T-cell (primary cell): ENCODE results near the gene EEFSEC. TPM values are rescaled to one million over a fixed set of nuclear protein-coding genes. Genes with fewer than 3 reads are reported as not detected.

Experiments
- ATAC-seq, 4 experiments: fragments of 200-7000 bp in 3 of 4; fragments of 150-1000 bp in 1 of 4; cut with Tn5 transposase; replicated peaks in 1 of 4; 1 replicate in 3 of 4; 2 replicates in 1 of 4; pipeline ENCODE4 v1.10.0; 2021; ENCODE audit warnings: moderate library complexity in 3 of 4, mild to moderate bottlenecking in 2 of 4, moderate number of reproducible peaks in 1 of 4
- CTCF ChIA-PET, 2 donors: fragments of 300-600 bp; sonication (Branson Sonifier 250); formaldehyde crosslinking; loops; one replicate each; lab custom pipeline; 2022; ENCODE audit warnings: antibody characterized with exemption in 2 of 2; lab: Charles Lee
- POLR2A ChIA-PET, 2 donors: fragments of 300-600 bp; sonication (Branson Sonifier 250); formaldehyde crosslinking; loops; one replicate each; lab custom pipeline; 2022; ENCODE audit warnings: antibody characterized with exemption in 2 of 2; lab: Charles Lee
- DNase-seq, 35 experiments: peaks; one replicate each; pipeline versions ENCODE4 v3.0.0 to v3.0.0-alpha.2; 2013 to 2023
- H3K27ac ChIP-seq: one replicate; pipeline ENCODE4 v1.5.1; 2013; ENCODE audit warnings: low read length
- H3K27me3 ChIP-seq, 2 experiments: replicated peaks in 1 of 2; 1 replicate in 1 of 2; 2 replicates in 1 of 2; pipeline versions ENCODE4 v1.6.1 to v1.7.0; 2013; ENCODE audit warnings: low read length in 1 of 2, mixed read lengths in 1 of 2; ENCODE audit not compliant: control insufficient read depth in 2 of 2, insufficient read depth in 2 of 2; ENCODE audit errors: extremely low read depth in 1 of 2
- H3K36me3 ChIP-seq, 2 donors: 1 replicate in 1 of 2; 2 replicates in 1 of 2; pipeline versions ENCODE4 v1.6.1 to v1.7.0; 2013; ENCODE audit warnings: low read length in 1 of 2; ENCODE audit not compliant: control insufficient read depth in 2 of 2, insufficient read depth in 1 of 2; ENCODE audit errors: extremely low read depth in 1 of 2
- H3K4me1 ChIP-seq, 2 experiments: 1 replicate in 1 of 2; 2 replicates in 1 of 2; pipeline versions ENCODE4 v1.6.1 to v1.7.0; 2013; ENCODE audit warnings: low read length in 2 of 2, mixed read lengths in 1 of 2; ENCODE audit not compliant: insufficient read depth in 2 of 2, control insufficient read depth in 1 of 2; ENCODE audit errors: extremely low read depth in 1 of 2
- H3K4me3 ChIP-seq, 2 donors: 1 replicate in 1 of 2; 2 replicates in 1 of 2; pipeline versions ENCODE4 v1.5.1 to v1.7.0; 2013; ENCODE audit warnings: mild to moderate bottlenecking in 2 of 2, low read length in 1 of 2, moderate library complexity in 1 of 2; ENCODE audit not compliant: control insufficient read depth in 1 of 2; ENCODE audit errors: extremely low read depth in 1 of 2
- H3K9me3 ChIP-seq: 2 replicates; pipeline ENCODE4 v1.7.0; 2013
- H3K27ac Mint-ChIP-seq, 2 donors: one replicate each; pipeline ENCODE4 v1.8.0; 2020 to 2021; ENCODE audit warnings: mild to moderate bottlenecking in 2 of 2, mixed read lengths in 2 of 2
- H3K27me3 Mint-ChIP-seq, 2 donors: one replicate each; pipeline ENCODE4 v1.8.0; 2021 to 2022; ENCODE audit warnings: mixed read lengths in 2 of 2
- H3K36me3 Mint-ChIP-seq: one replicate; pipeline ENCODE4 v1.8.0; 2021; ENCODE audit warnings: mixed read lengths
- H3K4me1 Mint-ChIP-seq, 3 donors: one replicate each; pipeline ENCODE4 v1.8.0; 2020 to 2022; ENCODE audit warnings: mixed read lengths in 3 of 3, mild to moderate bottlenecking in 1 of 3
- H3K4me3 Mint-ChIP-seq, 3 donors: one replicate each; pipeline ENCODE4 v1.8.0; 2020 to 2022; ENCODE audit warnings: mild to moderate bottlenecking in 3 of 3, mixed read lengths in 3 of 3, moderate library complexity in 3 of 3
- H3K9me3 Mint-ChIP-seq, 3 donors: one replicate each; pipeline ENCODE4 v1.8.0; 2020 to 2022; ENCODE audit warnings: mixed read lengths in 3 of 3
- WGBS: methylation state at CpG from one replicate; pipeline ENCODE4 v1.1.5; 2013; ENCODE audit warnings: missing lambda C conversion rate; ENCODE audit not compliant: insufficient coverage; 5-methylcytosine and 5-hydroxymethylcytosine counted together
- total RNA-seq, 35 experiments: library from RNA in 6 of 35; stranded (reverse) in 6 of 35; fragments of 120-200 nt in 1 of 35; gene quantifications; one replicate each; pipeline versions ENCODE4 v1.2.1 to v1.2.4 and lab custom pipeline; 2013 to 2026

EEFSEC gene
- total RNA-seq, 5 donors from 2014 or later (not counting 1 experiment from before 2014, with no cell fraction given), result 15.9 to 21.1 (median 19.1) TPM

DNA sequence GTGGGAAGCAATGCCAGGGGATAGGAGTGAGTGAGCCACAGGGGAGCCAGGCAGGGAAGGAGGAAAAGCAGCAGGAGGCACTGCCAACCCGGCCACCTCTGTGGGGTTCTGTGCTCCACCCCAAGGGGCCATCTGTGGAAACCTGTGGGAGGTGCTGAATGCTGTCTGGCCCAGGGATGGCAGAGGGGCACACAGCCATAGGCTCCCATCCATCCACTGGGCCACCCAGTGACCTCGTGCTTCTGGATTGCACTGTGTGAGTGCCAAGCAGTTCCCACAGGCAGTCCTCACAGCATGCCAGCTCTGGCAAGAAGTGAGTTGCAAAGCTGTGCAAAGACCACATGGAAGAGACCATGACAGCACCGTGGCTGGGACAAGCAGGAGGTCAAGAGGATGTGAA is 285.9 kb downstream of the EEFSEC start:
- no peaks in the 10 kb centered on the region for H3K4me1 ChIP-seq
- Mint-ChIP-seq H3K4me1 (no peaks in the 10 kb centered on the region), H3K9me3 (no peaks in the 10 kb centered on the region), H3K36me3 (no peaks in the 10 kb centered on the region), H3K27ac (no peak overlapping the region), H3K4me3 (no peak overlapping the region), H3K27me3 (peaks cover 20 to 28% of the 10 kb centered on the region in 2 donors)
- ATAC-seq, result no peak
- H3K27me3 ChIP-seq, result peaks cover 0 to 37% of the 10 kb centered on the region in 2 experiments
- H3K4me3 ChIP-seq, result no peak overlapping the region
- POLR2A ChIA-PET, result interaction anchor here in 1 of 2 donors (0.6 kb wide), 1 partner anchor 210 kb away, joined by 3 read pairs; no protein-coding TSS in a partner anchor
- no peak for DNase-seq
- H3K36me3 ChIP-seq, result no peaks in the 10 kb centered on the region
- CTCF ChIA-PET, result no interaction called here
- WGBS, result 73% methylated on average over 3 of the region's 3 CpGs
- no peaks in the 10 kb centered on the region for H3K9me3 ChIP-seq
- H3K27ac ChIP-seq, result no peak overlapping the region

DNA sequence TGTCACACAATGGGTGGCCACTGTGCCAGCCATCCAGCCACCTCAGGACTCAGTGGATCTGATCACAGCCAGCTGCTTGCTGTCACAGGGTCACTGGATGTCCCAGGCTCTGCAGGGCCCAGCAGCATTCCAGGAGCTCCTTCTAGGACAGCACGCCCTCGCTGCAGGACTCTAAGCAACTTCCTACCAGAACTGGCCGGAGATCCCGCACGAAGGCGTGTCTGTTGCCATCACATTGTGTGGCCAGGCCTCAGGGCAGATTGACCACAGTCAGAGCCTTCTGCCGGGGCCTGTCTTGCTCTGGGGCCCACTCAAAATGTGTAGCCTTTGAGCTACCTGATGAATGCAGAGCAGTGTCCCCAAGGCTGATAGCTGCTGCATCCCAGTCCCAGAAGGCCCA is 288.8 kb downstream of the EEFSEC start:
- no peaks in the 10 kb centered on the region for H3K36me3 ChIP-seq
- Mint-ChIP-seq H3K9me3 (peaks cover 3 to 14% (median 3%) of the 10 kb centered on the region in 3 donors), H3K36me3 (no peaks in the 10 kb centered on the region), H3K27ac (no peak overlapping the region), H3K4me3 (no peak overlapping the region), H3K4me1 (peaks cover 3% of the 10 kb centered on the region in 3 donors), H3K27me3 (peaks cover 12 to 16% of the 10 kb centered on the region in 2 donors)
- no peak overlapping the region for H3K4me3 ChIP-seq
- H3K27me3 ChIP-seq, result peaks cover 0 to 21% of the 10 kb centered on the region in 2 experiments
- DNase-seq (no peak), ATAC-seq (no peak)
- peaks cover 0 to under 1% of the 10 kb centered on the region in 2 experiments for H3K4me1 ChIP-seq
- H3K9me3 ChIP-seq, result no peaks in the 10 kb centered on the region
- POLR2A ChIA-PET, result no interaction called here
- H3K27ac ChIP-seq, result no peak overlapping the region
- WGBS, result 76% methylated on average over 7 of the region's 7 CpGs
- CTCF ChIA-PET, result no interaction called here

DNA sequence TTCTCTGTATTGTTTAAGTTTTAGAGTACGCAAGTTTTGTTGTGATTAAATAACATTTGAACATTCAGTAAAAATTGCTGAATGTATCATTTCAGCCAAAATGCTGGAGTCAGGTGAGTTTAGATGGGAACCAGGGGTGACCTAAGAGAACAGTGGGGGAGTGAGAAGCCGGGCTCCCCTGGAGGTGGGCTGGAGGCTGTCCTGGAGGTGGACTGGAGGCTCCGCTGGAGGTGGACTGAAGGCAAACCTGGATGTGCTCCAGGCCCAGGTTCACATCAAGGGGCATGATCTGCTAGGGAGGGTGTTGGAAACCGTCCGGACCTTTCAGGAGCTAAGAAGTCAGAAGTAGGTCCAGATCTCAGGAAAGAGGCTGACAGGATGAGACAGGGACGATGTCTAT is 289.7 kb downstream of the EEFSEC start:
- POLR2A ChIA-PET, result no interaction called here
- Mint-ChIP-seq H3K27me3 (peaks cover 12 to 16% of the 10 kb centered on the region in 2 donors), H3K27ac (no peak overlapping the region), H3K9me3 (peaks cover 6 to 17% (median 8%) of the 10 kb centered on the region in 3 donors), H3K4me3 (no peak overlapping the region), H3K4me1 (peaks cover 11 to 12% (median 11%) of the 10 kb centered on the region in 3 donors), H3K36me3 (peaks cover 3% of the 10 kb centered on the region)
- CTCF ChIA-PET, result no interaction called here
- H3K27ac ChIP-seq, result no peak overlapping the region
- peaks cover 0 to 21% of the 10 kb centered on the region in 2 experiments for H3K27me3 ChIP-seq
- H3K9me3 ChIP-seq, result no peaks in the 10 kb centered on the region
- H3K4me3 ChIP-seq, result no peak overlapping the region
- DNase-seq (no peak), ATAC-seq (no peak)
- H3K36me3 ChIP-seq, result no peaks in the 10 kb centered on the region
- WGBS, result 77% methylated on average over 6 of the region's 6 CpGs
- peaks cover 0 to 9% of the 10 kb centered on the region in 2 experiments for H3K4me1 ChIP-seq

DNA sequence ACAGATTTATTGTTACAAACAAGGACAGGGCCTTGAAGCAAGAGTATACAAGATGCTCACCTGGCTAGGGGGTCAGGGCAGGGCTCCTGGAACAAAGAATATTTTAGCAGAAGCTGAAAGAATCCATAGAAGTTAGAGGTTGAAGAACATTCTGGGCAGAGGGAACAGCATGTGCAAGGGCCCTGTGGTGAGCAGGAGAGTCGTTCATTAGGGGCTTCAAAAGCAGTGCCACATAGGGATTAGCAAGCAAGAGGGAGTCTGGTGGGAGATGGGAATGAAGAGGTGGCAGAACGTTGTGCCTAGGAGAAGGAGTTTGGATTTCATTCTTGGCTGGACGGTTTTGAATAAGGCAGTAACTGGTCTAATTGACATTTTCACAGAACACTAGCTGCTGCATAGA is 290.5 kb downstream of the EEFSEC start:
- Mint-ChIP-seq H3K27me3 (peaks cover 12 to 15% of the 10 kb centered on the region in 2 donors), H3K9me3 (peaks cover 11 to 17% (median 13%) of the 10 kb centered on the region in 3 donors), H3K36me3 (peaks cover 6% of the 10 kb centered on the region), H3K4me3 (no peak overlapping the region), H3K4me1 (peaks cover 17 to 20% (median 19%) of the 10 kb centered on the region in 3 donors), H3K27ac (no peak overlapping the region)
- Histone ChIP-seq H3K4me1 (peaks cover 0 to 17% of the 10 kb centered on the region in 2 experiments), H3K9me3 (no peaks in the 10 kb centered on the region), H3K27me3 (peaks cover 0 to 19% of the 10 kb centered on the region in 2 experiments), H3K27ac (no peak overlapping the region), H3K36me3 (no peaks in the 10 kb centered on the region), H3K4me3 (no peak overlapping the region)
- POLR2A ChIA-PET, result no interaction called here
- CTCF ChIA-PET, result no interaction called here
- DNase-seq (no peak), ATAC-seq (no peak)
- WGBS, result 44% methylated on average over 3 of the region's 3 CpGs

DNA sequence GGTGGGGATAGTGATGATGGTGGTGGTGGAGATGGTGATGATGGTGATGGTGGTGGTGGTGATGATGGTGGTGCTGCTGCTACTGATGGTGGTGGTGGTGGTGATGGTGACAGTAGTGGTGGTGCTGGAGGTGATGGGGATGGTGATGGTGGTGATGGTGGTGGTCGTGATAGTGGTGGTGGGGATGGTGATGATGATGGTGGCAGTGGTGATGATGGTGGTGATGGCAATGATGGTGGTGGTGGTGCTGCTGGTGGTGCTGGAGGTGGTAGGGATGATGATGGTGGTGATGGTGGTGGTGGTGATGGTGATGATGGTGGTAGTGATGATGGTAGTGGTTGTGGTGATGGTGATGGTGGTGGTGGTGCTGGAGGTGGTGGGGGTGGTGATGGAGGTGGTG is 292.1 kb downstream of the EEFSEC start:
- peaks cover 0 to 19% of the 10 kb centered on the region in 2 experiments for H3K4me1 ChIP-seq
- no peaks in the 10 kb centered on the region for H3K36me3 ChIP-seq
- 59% methylated on average over 1 of the region's 1 CpG for WGBS
- Mint-ChIP-seq H3K27me3 (peaks cover 3 to 4% of the 10 kb centered on the region in 2 donors), H3K36me3 (peaks cover 6% of the 10 kb centered on the region), H3K4me1 (peaks cover 26 to 28% (median 27%) of the 10 kb centered on the region in 3 donors), H3K9me3 (peaks cover 14 to 19% (median 16%) of the 10 kb centered on the region in 3 donors), H3K27ac (no peak overlapping the region), H3K4me3 (no peak overlapping the region)
- DNase-seq, result no peak
- H3K9me3 ChIP-seq, result no peaks in the 10 kb centered on the region
- H3K27me3 ChIP-seq, result peaks cover 0 to 13% of the 10 kb centered on the region in 2 experiments
- no peak overlapping the region for H3K27ac ChIP-seq
- POLR2A ChIA-PET, result no interaction called here
- CTCF ChIA-PET, result no interaction called here
- no peak overlapping the region for H3K4me3 ChIP-seq
- ATAC-seq, result no peak

DNA sequence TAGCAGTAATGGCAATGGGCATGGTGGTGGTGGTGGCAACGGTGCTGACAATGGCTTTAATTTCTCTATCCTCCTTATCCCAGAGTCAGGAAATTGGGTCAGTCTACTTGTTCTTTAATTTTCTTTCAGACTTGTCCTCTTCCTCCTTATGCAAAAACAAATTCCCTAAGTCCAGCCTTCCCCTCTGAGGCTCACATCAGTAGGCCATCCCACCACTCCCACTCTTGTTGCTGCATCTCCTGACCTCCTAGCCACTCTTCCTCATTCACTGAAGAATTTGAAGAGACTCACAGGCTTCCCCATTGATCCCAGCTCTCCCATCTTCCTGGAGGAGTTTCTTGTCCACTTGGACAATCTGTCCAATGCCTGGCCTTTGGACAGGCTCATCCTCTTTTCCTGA is 293.5 kb downstream of the EEFSEC start:
- ATAC-seq (no peak), DNase-seq (no peak)
- POLR2A ChIA-PET, result no interaction called here
- H3K27me3 ChIP-seq, result peaks cover 0 to 19% of the 10 kb centered on the region in 2 experiments
- Mint-ChIP-seq H3K9me3 (peaks cover 14 to 24% (median 16%) of the 10 kb centered on the region in 3 donors), H3K4me3 (no peak overlapping the region), H3K27ac (no peak overlapping the region), H3K4me1 (peaks cover 26 to 32% (median 27%) of the 10 kb centered on the region in 3 donors), H3K36me3 (peaks cover 6% of the 10 kb centered on the region), H3K27me3 (peaks cover 3 to 5% of the 10 kb centered on the region in 2 donors)
- H3K4me1 ChIP-seq, result peaks cover 0 to 19% of the 10 kb centered on the region in 2 experiments
- no peaks in the 10 kb centered on the region for H3K36me3 ChIP-seq
- H3K27ac ChIP-seq, result no peak overlapping the region
- no CpG with 5 or more reads among the region's 1 CpG for WGBS
- H3K9me3 ChIP-seq, result no peaks in the 10 kb centered on the region
- CTCF ChIA-PET, result no interaction called here
- H3K4me3 ChIP-seq, result no peak overlapping the region
